ENCODE data around the gene PFAS.

The PFAS gene, protein sequence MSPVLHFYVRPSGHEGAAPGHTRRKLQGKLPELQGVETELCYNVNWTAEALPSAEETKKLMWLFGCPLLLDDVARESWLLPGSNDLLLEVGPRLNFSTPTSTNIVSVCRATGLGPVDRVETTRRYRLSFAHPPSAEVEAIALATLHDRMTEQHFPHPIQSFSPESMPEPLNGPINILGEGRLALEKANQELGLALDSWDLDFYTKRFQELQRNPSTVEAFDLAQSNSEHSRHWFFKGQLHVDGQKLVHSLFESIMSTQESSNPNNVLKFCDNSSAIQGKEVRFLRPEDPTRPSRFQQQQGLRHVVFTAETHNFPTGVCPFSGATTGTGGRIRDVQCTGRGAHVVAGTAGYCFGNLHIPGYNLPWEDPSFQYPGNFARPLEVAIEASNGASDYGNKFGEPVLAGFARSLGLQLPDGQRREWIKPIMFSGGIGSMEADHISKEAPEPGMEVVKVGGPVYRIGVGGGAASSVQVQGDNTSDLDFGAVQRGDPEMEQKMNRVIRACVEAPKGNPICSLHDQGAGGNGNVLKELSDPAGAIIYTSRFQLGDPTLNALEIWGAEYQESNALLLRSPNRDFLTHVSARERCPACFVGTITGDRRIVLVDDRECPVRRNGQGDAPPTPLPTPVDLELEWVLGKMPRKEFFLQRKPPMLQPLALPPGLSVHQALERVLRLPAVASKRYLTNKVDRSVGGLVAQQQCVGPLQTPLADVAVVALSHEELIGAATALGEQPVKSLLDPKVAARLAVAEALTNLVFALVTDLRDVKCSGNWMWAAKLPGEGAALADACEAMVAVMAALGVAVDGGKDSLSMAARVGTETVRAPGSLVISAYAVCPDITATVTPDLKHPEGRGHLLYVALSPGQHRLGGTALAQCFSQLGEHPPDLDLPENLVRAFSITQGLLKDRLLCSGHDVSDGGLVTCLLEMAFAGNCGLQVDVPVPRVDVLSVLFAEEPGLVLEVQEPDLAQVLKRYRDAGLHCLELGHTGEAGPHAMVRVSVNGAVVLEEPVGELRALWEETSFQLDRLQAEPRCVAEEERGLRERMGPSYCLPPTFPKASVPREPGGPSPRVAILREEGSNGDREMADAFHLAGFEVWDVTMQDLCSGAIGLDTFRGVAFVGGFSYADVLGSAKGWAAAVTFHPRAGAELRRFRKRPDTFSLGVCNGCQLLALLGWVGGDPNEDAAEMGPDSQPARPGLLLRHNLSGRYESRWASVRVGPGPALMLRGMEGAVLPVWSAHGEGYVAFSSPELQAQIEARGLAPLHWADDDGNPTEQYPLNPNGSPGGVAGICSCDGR (N-terminal part only)
- long read RNA-seq, full-length matches to known transcripts: 21 of 45 reads
- long read RNA-seq, partial matches to known transcripts: 12 of 45 reads
- long read RNA-seq, other reads (novel, unspliced or antisense): 12 of 45 reads

DNA sequence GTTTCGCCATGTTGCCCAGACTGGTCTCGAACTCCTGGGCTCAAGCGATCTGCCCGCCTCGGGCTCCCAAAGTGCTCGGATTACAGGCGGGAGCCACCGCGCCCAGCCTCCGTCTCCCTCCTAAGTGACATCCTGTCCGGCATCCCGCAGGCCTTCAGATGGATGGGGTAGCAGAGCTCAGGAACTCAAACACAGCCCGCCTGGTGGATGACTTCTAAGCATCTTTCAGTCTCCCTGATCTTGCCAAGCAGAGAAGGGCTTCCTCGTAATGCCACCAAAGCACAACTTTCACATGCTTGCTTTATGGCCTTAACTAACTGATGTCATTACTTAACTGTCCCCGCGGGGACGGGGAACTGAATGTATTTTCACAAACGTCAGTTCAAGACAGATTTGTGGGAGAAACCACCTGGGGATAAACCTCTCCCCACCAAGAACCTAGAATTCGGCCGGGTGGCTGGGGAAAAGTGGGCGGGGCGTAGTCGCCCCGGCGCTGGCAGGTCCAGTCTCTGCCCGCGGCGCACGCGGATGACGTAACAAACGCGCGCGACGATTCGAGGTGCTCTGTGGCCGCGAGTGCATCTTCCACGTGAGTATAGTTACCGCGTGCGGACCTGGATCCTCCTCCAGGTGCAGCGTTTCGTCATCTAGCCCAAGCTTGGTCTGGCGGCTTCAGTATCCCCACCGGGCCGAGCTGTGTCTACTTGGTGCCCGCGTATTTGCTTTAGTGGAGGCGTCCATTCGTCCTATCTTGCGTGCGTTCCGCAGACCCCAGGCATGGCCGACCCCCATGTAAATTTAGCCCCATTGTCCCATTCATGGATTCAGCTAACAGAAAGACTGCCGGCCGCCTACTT, at the start of gene PFAS:
Gene PFAS (plus strand): TSS at position 539 of the 857 bp plus-strand sequence. CDS start 4,649 bp downstream, outside the sequence.
- no peaks in the 10 kb centered on the region for H3K27me3 ChIP-seq (ENCODE audit: insufficient read depth, poor library complexity, severe bottlenecking)
- TF ChIP-seq POLR2AphosphoS5 (IDR thresholded peaks at IDR 0.05; ENCODE audit: low read depth) (peak; percentile 76), GABPA (IDR thresholded peaks at IDR 0.05; ENCODE audit: low read depth) (no peak)
- H3K27ac ChIP-seq (replicated peaks): peak within 1 kb of the TSS; percentile 96
- DNase-seq (ENCODE audit: low read depth in 1 of 2, low spot score in 1 of 2): peak; percentile 89 to 91
- H3K4me3 ChIP-seq (replicated peaks; ENCODE audit: insufficient read depth, low read length): peak within 1 kb of the TSS; percentile 72

DNA sequence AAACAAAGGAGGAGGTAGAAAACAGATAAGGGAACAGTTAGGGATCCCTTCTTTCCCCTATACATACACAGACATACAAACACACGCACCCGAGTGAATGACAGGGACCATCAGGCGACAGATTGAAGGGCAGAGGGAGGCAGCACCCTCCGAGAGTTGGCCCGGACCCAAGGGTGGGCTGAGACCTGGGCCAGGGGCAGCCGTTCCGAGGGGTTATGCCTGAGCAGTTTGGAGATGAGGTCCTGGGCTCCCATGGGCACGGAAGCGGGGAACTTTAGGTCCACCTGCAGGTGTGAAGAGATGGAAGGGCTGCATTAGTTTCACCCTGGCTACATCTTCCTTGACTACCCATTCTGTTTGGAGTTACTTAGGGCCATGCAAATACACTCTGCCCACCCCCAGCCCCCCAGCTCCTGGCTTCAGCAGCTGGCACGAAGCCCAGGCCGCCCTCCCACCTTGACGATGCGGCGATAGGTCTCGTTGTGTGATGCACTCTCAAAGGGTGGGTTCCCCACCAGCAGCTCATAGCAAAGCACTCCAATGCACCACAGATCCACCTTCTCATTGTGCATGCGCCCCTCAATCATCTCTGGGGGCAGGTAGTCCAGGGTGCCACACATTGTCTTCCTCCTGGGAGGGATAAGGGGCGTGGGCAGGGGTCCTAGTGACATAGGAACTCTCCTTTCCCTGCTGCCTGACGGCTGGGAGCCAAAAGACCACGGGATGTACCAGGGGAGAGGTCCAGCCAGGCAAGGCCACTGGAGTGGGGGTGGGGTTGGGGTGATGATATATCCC, 44.1 kb upstream of the PFAS start:
- H3K27me3 ChIP-seq (ENCODE audit: insufficient read depth, poor library complexity, severe bottlenecking): no peaks in the 10 kb centered on the region
- no peak overlapping the region for H3K4me3 ChIP-seq (replicated peaks; ENCODE audit: insufficient read depth, low read length)
- no peak for DNase-seq (ENCODE audit: low read depth in 1 of 2, low spot score in 1 of 2)
- TF ChIP-seq SPI1 (IDR thresholded peaks at IDR 0.05; ENCODE audit: borderline replicate concordance, low read depth): no peak
- no peak for TF ChIP-seq POLR2AphosphoS5 (IDR thresholded peaks at IDR 0.05; ENCODE audit: low read depth)
- TF ChIP-seq, protein P1, sequence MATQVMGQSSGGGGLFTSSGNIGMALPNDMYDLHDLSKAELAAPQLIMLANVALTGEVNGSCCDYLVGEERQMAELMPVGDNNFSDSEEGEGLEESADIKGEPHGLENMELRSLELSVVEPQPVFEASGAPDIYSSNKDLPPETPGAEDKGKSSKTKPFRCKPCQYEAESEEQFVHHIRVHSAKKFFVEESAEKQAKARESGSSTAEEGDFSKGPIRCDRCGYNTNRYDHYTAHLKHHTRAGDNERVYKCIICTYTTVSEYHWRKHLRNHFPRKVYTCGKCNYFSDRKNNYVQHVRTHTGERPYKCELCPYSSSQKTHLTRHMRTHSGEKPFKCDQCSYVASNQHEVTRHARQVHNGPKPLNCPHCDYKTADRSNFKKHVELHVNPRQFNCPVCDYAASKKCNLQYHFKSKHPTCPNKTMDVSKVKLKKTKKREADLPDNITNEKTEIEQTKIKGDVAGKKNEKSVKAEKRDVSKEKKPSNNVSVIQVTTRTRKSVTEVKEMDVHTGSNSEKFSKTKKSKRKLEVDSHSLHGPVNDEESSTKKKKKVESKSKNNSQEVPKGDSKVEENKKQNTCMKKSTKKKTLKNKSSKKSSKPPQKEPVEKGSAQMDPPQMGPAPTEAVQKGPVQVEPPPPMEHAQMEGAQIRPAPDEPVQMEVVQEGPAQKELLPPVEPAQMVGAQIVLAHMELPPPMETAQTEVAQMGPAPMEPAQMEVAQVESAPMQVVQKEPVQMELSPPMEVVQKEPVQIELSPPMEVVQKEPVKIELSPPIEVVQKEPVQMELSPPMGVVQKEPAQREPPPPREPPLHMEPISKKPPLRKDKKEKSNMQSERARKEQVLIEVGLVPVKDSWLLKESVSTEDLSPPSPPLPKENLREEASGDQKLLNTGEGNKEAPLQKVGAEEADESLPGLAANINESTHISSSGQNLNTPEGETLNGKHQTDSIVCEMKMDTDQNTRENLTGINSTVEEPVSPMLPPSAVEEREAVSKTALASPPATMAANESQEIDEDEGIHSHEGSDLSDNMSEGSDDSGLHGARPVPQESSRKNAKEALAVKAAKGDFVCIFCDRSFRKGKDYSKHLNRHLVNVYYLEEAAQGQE (IDR thresholded peaks at IDR 0.05; ENCODE audit: insufficient replicate concordance, low read depth): no peak
- TF ChIP-seq, protein P2, sequence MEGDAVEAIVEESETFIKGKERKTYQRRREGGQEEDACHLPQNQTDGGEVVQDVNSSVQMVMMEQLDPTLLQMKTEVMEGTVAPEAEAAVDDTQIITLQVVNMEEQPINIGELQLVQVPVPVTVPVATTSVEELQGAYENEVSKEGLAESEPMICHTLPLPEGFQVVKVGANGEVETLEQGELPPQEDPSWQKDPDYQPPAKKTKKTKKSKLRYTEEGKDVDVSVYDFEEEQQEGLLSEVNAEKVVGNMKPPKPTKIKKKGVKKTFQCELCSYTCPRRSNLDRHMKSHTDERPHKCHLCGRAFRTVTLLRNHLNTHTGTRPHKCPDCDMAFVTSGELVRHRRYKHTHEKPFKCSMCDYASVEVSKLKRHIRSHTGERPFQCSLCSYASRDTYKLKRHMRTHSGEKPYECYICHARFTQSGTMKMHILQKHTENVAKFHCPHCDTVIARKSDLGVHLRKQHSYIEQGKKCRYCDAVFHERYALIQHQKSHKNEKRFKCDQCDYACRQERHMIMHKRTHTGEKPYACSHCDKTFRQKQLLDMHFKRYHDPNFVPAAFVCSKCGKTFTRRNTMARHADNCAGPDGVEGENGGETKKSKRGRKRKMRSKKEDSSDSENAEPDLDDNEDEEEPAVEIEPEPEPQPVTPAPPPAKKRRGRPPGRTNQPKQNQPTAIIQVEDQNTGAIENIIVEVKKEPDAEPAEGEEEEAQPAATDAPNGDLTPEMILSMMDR (IDR thresholded peaks at IDR 0.05; ENCODE audit: insufficient read depth, low read length): no peak
- no peak for TF ChIP-seq GABPA (IDR thresholded peaks at IDR 0.05; ENCODE audit: low read depth)
- no peak overlapping the region for H3K27ac ChIP-seq (replicated peaks)

DNA sequence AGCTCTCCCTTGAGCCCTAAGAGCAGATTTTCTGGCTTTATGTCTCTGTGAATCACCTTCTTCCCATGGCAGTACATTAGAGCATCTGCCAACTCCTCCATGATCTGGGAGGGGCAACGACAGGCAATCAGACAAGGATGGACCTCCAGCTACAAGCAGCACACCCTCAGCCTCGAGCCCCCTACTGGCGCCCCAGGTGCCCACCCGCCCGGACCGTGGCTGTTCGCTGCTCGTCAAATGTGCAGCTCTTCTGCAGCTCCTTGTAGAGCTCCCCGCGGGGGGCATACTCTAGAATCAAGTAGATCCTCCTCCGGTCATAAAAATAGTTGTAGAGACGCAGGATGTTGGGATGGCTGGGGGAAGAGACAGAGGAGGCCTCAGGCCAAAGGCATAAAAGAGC, 42.6 kb upstream of the PFAS start:
- TF ChIP-seq, protein P1 (IDR thresholded peaks at IDR 0.05; ENCODE audit: insufficient replicate concordance, low read depth): no peak
- TF ChIP-seq, protein P2 (IDR thresholded peaks at IDR 0.05; ENCODE audit: insufficient read depth, low read length): no peak
- TF ChIP-seq GABPA (IDR thresholded peaks at IDR 0.05; ENCODE audit: low read depth) (no peak), SPI1 (IDR thresholded peaks at IDR 0.05; ENCODE audit: borderline replicate concordance, low read depth) (no peak), POLR2AphosphoS5 (IDR thresholded peaks at IDR 0.05; ENCODE audit: low read depth) (no peak)
- Histone ChIP-seq H3K4me3 (replicated peaks; ENCODE audit: insufficient read depth, low read length) (no peak overlapping the region), H3K27me3 (ENCODE audit: insufficient read depth, poor library complexity, severe bottlenecking) (no peaks in the 10 kb centered on the region), H3K27ac (replicated peaks) (no peak overlapping the region)
- no peak for DNase-seq (ENCODE audit: low read depth in 1 of 2, low spot score in 1 of 2)
